ENCODE results near the gene RRP36.

GRCh38 chr6:43020052-43020705 lies 1.2 kb upstream of the RRP36 start:
- no peak for TF ChIP-seq CTCF (IDR thresholded peaks at IDR 0.05; ENCODE audit: low read depth, low read length, poor library complexity, severe bottlenecking)
- no peak for TF ChIP-seq EZH2phosphoT487 (IDR thresholded peaks at IDR 0.05; ENCODE audit: borderline replicate concordance, low read length)

All from DOHH2 (cell line).